ENCODE measurements around the gene RNF39. TPM values are rescaled to one million over a fixed set of nuclear protein-coding genes. Genes with fewer than 3 reads are reported as not detected.

RNF39 gene
- total and polyA plus RNA-seq, 2 of the 13 experiments (the other 11 are each of a cell fraction or from before 2014, with no cell fraction given): 0.13 to 1.8 TPM

- TF ChIP-seq KIAA2018 (CRISPR knock-in tag; IDR thresholded peaks at IDR 0.05; ENCODE audit: borderline replicate concordance) (no peak), ZNF790 (CRISPR knock-in tag; IDR thresholded peaks at IDR 0.05; ENCODE audit: borderline replicate concordance) (0 out of 2 replicates have a peak, but pooled peaks have one; percentile 71), MEIS2 (CRISPR knock-in tag; IDR thresholded peaks at IDR 0.05) (peak; percentile 25; the same call in 1 of the 2 replicates), ZNF749 (CRISPR knock-in tag; IDR thresholded peaks at IDR 0.05; ENCODE audit: borderline replicate concordance) (peak; percentile 52; the same call in 1 of the 2 replicates), ZNF598 (CRISPR knock-in tag; IDR thresholded peaks at IDR 0.05; ENCODE audit: borderline replicate concordance) (peak; percentile 74; the same call in 1 of the 2 replicates), HDAC2 (CRISPR knock-in tag; IDR thresholded peaks at IDR 0.05) (0 out of 2 replicates have a peak, but pooled peaks have one; percentile 5), ZNF510 (CRISPR knock-in tag; IDR thresholded peaks at IDR 0.05; ENCODE audit: low read depth) (no peak), RBM39 (IDR thresholded peaks at IDR 0.05; ENCODE audit: low read depth, low read length, poor library complexity, severe bottlenecking) (no peak), ZNF616 (CRISPR knock-in tag; IDR thresholded peaks at IDR 0.05; ENCODE audit: low read depth) (peak; percentile 82; the same call in 1 of the 2 replicates), ZNF549 (CRISPR knock-in tag; IDR thresholded peaks at IDR 0.05) (no peak), NFATC3 (CRISPR knock-in tag; IDR thresholded peaks at IDR 0.05) (no peak)
- TF ChIP-seq, protein P1, sequence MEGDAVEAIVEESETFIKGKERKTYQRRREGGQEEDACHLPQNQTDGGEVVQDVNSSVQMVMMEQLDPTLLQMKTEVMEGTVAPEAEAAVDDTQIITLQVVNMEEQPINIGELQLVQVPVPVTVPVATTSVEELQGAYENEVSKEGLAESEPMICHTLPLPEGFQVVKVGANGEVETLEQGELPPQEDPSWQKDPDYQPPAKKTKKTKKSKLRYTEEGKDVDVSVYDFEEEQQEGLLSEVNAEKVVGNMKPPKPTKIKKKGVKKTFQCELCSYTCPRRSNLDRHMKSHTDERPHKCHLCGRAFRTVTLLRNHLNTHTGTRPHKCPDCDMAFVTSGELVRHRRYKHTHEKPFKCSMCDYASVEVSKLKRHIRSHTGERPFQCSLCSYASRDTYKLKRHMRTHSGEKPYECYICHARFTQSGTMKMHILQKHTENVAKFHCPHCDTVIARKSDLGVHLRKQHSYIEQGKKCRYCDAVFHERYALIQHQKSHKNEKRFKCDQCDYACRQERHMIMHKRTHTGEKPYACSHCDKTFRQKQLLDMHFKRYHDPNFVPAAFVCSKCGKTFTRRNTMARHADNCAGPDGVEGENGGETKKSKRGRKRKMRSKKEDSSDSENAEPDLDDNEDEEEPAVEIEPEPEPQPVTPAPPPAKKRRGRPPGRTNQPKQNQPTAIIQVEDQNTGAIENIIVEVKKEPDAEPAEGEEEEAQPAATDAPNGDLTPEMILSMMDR (CRISPR knock-in tag; IDR thresholded peaks at IDR 0.05): no peak
- TF ChIP-seq, protein P2, sequence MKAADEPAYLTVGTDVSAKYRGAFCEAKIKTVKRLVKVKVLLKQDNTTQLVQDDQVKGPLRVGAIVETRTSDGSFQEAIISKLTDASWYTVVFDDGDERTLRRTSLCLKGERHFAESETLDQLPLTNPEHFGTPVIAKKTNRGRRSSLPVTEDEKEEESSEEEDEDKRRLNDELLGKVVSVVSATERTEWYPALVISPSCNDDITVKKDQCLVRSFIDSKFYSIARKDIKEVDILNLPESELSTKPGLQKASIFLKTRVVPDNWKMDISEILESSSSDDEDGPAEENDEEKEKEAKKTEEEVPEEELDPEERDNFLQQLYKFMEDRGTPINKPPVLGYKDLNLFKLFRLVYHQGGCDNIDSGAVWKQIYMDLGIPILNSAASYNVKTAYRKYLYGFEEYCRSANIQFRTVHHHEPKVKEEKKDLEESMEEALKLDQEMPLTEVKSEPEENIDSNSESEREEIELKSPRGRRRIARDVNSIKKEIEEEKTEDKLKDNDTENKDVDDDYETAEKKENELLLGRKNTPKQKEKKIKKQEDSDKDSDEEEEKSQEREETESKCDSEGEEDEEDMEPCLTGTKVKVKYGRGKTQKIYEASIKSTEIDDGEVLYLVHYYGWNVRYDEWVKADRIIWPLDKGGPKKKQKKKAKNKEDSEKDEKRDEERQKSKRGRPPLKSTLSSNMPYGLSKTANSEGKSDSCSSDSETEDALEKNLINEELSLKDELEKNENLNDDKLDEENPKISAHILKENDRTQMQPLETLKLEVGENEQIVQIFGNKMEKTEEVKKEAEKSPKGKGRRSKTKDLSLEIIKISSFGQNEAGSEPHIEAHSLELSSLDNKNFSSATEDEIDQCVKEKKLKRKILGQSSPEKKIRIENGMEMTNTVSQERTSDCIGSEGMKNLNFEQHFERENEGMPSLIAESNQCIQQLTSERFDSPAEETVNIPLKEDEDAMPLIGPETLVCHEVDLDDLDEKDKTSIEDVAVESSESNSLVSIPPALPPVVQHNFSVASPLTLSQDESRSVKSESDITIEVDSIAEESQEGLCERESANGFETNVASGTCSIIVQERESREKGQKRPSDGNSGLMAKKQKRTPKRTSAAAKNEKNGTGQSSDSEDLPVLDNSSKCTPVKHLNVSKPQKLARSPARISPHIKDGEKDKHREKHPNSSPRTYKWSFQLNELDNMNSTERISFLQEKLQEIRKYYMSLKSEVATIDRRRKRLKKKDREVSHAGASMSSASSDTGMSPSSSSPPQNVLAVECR (CRISPR knock-in tag; IDR thresholded peaks at IDR 0.05; ENCODE audit: borderline replicate concordance): peak; percentile 69
Observed at GRCh38 chr6:30075094-30075789, at the start of gene RNF39 (continued).

Measured in HepG2 (cell line).